ENCODE measurements around the gene PPME1. TPM values are rescaled to one million over a fixed set of nuclear protein-coding genes. Genes with fewer than 3 reads are reported as not detected.

PPME1 gene
- total RNA-seq, 1 donor from 2014 or later: 69.9 TPM

GRCh38 chr11:74280494-74280893 lies 109.4 kb downstream of the PPME1 start:
- DNase-seq (ENCODE audit: low read depth): no peak

GRCh38 chr11:74282421-74282820 lies 111.3 kb downstream of the PPME1 start:
- no peak for DNase-seq (ENCODE audit: low read depth)

- DNase-seq (ENCODE audit: low read depth): no peak
Measured at GRCh38 chr11:74282914-74283371, 111.9 kb downstream of the PPME1 start.

- DNase-seq (ENCODE audit: low read depth): no peak
Measured at GRCh38 chr11:74283580-74284180, 112.6 kb downstream of the PPME1 start.

- no peak for DNase-seq (ENCODE audit: low read depth)
Measured at GRCh38 chr11:74284466-74284865, 113.4 kb downstream of the PPME1 start.

GRCh38 chr11:74288161-74288560 lies 117.1 kb downstream of the PPME1 start:
- DNase-seq (ENCODE audit: low read depth): peak; percentile 84

GRCh38 chr11:74288911-74289310 lies 117.8 kb downstream of the PPME1 start:
- DNase-seq (ENCODE audit: low read depth): no peak

- DNase-seq (ENCODE audit: low read depth): no peak
Measured at GRCh38 chr11:74297484-74297883, 126.4 kb downstream of the PPME1 start.

GRCh38 chr11:74299015-74299414 lies 127.9 kb downstream of the PPME1 start:
- DNase-seq (ENCODE audit: low read depth): no peak

Other genes with a start within 250 kb of the PPME1 start
- gene DNAJB13, start 220.3 kb upstream of the PPME1 start, total RNA-seq: 0.35 and 1.4 TPM in 2 replicates
- 13.7 and 48.6 TPM in 2 replicates for gene UCP2, start 188.4 kb upstream of the PPME1 start, total RNA-seq
- 0.17 and 1.1 TPM in 2 replicates for gene UCP3, start 162.2 kb upstream of the PPME1 start, total RNA-seq
- gene C2CD3, start 287 bp upstream of the PPME1 start, total RNA-seq: 11.6 and 27.6 TPM in 2 replicates
- 10.2 and 12.7 TPM in 2 replicates for gene P4HA3, start 140.4 kb downstream of the PPME1 start, total RNA-seq
- gene PGM2L1, start 227.1 kb downstream of the PPME1 start, total RNA-seq: 29.2 and 32.6 TPM in 2 replicates

All from renal cortical epithelial cell (primary cell).